GM12872 (cell line): Measurements from ENCODE around the gene C8B.

Experiments used
- TF ChIP-seq, protein P1 (sequence below): IDR thresholded peaks from 3 replicates; pipeline ENCODE4 v1.5.1; 2011; ENCODE audit warnings: low read depth, mild to moderate bottlenecking, low read length, moderate library complexity; ENCODE audit not compliant: insufficient read depth

The C8B gene

DNA sequence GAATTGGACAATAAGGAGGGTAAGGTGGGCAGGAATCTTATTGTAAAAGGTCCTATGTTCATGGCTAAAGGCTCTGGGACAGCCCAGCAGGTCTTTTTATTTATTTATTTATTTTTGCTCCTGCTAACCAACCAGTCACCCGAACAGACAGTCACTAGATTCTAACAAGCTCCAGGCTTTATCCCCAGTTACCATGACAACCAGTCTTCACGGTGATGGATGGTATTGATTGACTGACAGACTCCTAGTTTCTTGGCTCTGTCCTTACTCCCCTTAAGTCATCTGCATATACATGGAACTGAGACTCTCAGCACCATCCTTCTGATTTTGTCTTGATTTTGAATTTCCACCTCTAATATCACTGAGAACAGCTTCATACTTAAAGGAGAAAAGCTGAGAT lies 66.9 kb downstream of the C8B start:
- TF ChIP-seq, protein P1, sequence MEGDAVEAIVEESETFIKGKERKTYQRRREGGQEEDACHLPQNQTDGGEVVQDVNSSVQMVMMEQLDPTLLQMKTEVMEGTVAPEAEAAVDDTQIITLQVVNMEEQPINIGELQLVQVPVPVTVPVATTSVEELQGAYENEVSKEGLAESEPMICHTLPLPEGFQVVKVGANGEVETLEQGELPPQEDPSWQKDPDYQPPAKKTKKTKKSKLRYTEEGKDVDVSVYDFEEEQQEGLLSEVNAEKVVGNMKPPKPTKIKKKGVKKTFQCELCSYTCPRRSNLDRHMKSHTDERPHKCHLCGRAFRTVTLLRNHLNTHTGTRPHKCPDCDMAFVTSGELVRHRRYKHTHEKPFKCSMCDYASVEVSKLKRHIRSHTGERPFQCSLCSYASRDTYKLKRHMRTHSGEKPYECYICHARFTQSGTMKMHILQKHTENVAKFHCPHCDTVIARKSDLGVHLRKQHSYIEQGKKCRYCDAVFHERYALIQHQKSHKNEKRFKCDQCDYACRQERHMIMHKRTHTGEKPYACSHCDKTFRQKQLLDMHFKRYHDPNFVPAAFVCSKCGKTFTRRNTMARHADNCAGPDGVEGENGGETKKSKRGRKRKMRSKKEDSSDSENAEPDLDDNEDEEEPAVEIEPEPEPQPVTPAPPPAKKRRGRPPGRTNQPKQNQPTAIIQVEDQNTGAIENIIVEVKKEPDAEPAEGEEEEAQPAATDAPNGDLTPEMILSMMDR = no peak

DNA sequence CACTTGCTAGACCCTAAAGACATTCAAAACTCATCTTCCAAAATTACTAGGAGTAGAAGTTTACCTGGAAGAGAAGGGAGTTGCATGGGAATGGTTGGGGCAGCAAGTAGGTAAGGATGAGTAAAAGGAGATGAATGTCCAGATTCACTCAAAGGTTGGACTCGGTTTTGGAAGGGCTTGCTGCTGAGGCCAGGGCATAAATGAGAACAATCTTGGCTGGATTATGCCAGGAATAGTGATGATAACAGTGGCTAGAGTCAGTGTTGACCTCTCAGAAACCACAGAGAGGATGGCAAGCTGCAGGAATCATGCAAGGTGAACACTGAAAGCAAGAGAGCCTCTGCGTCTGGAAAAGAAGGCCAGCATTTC lies 67.8 kb downstream of the C8B start:
- TF ChIP-seq, protein P1 = no peak

DNA sequence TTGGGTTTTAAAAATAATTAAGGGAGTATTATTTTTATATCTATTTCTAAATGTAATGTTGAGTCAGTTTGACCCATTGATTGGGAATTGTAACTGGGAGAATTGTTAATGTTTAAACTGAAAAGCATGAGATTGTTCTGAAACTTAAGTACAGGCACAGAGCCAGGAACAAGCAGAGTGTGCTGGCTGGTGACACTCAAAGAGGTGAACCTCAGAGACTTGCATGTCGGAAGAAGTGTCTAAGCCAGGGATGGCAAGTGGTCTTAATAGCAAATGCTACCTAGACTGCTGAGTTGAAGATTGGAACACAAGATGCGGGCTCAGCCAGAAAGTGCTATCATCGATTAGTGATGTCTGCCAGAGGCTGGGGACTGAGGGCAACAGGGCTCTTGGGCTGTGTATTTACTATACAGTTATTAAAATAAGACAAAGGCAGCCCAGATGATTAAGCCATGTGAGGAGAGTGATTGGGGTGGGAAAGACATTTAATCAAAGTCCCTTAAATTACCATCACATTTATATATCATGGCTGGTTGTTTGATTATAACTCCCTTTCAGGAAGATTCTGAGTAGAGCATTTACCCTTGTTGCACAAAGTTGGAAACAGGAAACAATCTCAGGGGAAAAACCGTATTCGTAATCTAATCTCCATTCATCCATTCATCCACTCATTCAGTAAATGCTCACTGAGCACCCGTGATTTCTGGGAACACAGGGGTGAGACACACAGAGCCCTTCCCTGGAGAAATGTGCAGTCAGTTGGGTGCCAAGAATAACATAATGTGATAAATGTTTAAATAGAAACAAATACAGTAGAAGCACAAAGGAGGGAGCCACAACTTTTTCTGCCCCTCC lies 68.4 kb downstream of the C8B start:
- TF ChIP-seq, protein P1 = no peak

DNA sequence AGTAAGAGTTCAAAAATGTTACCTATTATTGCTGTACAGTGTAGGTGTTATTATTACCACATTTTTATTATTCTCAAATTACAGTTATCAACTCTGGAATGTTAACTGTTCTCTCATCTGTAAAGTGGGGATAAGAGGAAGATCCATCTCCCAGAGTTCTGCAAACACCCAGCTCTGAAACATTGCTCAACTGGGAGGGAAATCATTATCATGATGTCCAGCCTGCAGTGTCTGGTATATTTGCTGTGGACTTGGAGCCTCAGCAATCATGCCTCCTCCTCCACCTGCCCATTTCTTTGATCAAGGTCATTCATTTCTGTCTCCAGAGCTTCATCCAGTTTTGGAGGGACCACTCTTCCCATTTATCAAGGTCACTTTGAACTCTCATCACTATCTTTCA lies 71.8 kb downstream of the C8B start:
- TF ChIP-seq, protein P1 = no peak

DNA sequence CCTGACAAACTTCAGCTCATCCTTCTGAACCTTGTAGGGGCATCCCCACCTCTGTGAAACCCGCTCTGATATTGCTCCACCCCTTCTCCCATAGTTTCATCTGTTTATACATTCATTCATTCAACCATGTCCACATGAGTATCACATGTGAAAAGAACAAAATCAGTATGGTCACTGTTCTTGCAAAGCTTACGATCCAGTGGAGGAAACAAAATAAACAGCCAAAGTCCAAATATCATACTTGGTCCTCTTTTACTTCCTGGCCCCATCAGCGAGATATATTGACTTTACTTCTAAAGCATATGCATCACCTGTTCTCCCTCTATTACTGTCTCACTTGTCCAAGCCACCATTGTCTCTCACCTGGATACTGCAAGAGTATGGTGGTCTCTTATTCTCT lies 75.6 kb downstream of the C8B start:
- TF ChIP-seq, protein P1 = no peak

DNA sequence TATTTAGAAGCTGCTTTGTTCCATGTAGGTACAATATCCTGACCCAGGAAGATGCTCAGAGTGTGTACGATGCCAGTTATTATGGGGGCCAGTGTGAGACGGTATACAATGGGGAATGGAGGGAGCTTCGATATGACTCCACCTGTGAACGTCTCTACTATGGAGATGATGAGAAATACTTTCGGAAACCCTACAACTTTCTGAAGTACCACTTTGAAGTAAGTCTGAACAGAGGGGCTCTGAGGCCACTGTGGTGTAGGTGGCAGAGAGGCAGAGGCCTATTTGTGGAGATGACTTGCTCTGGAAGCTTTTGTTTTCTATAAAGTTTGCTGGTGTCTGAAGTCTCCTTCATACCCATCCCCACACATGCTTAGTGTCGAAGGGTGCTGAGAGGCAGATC lies 84.4 kb downstream of the C8B start:
- TF ChIP-seq, protein P1 = no peak

DNA sequence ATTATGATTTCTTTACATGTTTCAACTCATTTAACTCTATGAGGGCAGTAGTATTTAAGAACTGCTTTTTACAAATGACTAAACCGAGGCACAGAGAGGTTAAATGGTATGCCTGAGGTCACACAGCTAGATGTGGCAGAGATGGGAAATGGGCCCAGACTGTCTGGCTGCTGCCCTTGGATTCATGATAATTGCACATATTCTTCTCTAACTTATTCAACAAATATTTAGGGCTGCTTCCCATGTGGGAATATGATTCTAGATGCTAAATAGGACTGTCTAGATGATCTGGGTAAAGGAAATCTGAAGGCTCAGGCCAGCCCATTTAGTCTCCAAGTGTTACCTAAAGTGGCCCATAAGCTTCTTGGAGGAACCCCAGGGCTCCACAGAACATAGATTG lies 85.0 kb downstream of the C8B start:
- TF ChIP-seq, protein P1 = no peak
